Measurements from ENCODE around the gene TRMU.

The TRMU gene

GRCh38 chr22:46355369-46355995 is 20.0 kb downstream of the TRMU start:
- DNase-seq = peak in 32 of 56 donors; percentile 12 to 70 (median 32)

GRCh38 chr22:46355996-46356471 is 20.5 kb downstream of the TRMU start:
- DNase-seq = no peak

- no peak for DNase-seq
Measured at GRCh38 chr22:46356496-46357480, 21.3 kb downstream of the TRMU start.

GRCh38 chr22:46357711-46358520 is 22.4 kb downstream of the TRMU start:
- no peak for DNase-seq

GRCh38 chr22:46358766-46359165 is 23.3 kb downstream of the TRMU start:
- DNase-seq = no peak

- no peak for DNase-seq
Measured at GRCh38 chr22:46359362-46359761, 23.8 kb downstream of the TRMU start.

GRCh38 chr22:46360097-46360496 is 24.6 kb downstream of the TRMU start:
- no peak for DNase-seq

GRCh38 chr22:46360891-46361290 is 25.4 kb downstream of the TRMU start:
- DNase-seq = no peak

- peak in 3 of 56 donors; percentile 12 to 29 (median 20) for DNase-seq
Measured at GRCh38 chr22:46361826-46362202, 26.3 kb downstream of the TRMU start.

- no peak for DNase-seq
Measured at GRCh38 chr22:46362203-46362933, 26.9 kb downstream of the TRMU start.

- no peak for DNase-seq
Measured at GRCh38 chr22:46362934-46363515, 27.5 kb downstream of the TRMU start.

- no peak for DNase-seq
Measured at GRCh38 chr22:46363611-46364321, 28.3 kb downstream of the TRMU start.

GRCh38 chr22:46364341-46365165 is 29.0 kb downstream of the TRMU start:
- no peak for DNase-seq

GRCh38 chr22:46365166-46365624 is 29.7 kb downstream of the TRMU start:
- DNase-seq = no peak

- no peak for DNase-seq
Measured at GRCh38 chr22:46366327-46366731, 30.8 kb downstream of the TRMU start.

- DNase-seq = no peak
Measured at GRCh38 chr22:46366801-46367706, 31.5 kb downstream of the TRMU start.

GRCh38 chr22:46367707-46368191 is 32.2 kb downstream of the TRMU start:
- DNase-seq = peak in 9 of 56 donors; percentile 3 to 50 (median 31)

Measured in amygdala (tissue), 56 donors.